Measurements from ENCODE around the gene CABLES1.

CABLES1 gene

DNA sequence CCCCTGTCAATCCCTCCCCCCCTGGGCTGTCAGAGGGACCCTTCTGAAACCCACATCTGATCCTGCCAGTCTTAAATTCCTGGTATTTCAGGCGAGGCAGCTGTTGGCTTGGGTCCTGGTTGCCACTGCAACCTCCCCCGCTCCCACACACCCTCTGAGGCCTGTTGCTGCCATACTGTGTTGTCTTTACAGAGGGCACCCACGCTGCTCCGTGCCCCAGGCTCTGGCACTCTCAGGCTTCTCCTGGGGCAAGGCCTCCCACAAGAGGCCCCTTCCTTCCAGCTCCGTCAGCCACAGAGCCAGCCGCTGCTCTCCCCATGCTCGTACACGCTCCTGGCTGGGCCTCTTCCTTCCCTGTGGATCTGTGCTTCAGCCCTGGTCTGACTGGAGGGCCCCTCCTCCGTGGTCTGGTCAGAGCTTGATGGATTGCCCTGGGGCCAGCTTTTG lies 8.6 kb downstream of the CABLES1 start (continued):
- TF ChIP-seq ZNF830 (tag by site-specific recombination; IDR thresholded peaks at IDR 0.05; ENCODE audit: low read depth): no peak
- TF ChIP-seq, protein P1, sequence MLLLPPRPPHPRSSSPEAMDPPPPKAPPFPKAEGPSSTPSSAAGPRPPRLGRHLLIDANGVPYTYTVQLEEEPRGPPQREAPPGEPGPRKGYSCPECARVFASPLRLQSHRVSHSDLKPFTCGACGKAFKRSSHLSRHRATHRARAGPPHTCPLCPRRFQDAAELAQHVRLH (tag by site-specific recombination; IDR thresholded peaks at IDR 0.05): no peak

DNA sequence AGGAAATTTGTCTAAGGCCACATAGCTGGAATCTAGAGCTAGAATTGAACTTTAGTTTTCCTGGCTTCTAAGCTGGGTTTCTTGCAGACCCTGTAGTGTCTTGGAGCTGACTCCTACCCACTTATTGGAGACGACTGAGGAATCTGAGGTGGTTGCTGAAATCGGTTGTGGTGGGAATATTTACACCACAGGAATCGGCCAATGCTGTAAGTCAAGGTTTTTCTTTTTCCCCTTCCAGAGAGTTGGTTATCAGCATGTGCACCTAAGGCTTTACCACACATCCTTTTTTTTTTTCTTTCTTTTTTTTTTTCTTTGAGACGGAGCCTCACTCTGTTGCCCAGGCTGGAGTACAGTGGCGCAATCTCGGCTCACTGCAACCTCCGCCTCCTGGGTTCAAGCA lies 9.4 kb downstream of the CABLES1 start:
- CTCF ChIA-PET: interaction anchor here (0.6 to 0.7 kb wide), 2 partner anchors 114 to 1253 kb away, joined by 3 read pairs; no protein-coding TSS in a partner anchor
- Histone ChIP-seq H3K36me3 (ENCODE audit: control insufficient read depth in 2 of 2, insufficient read depth in 1 of 2, low read length in 2 of 2) (peaks cover 0 to 4% of the 10 kb centered on the region in 2 experiments; a peak in 2 of 3 replicates), H3K9me3 (ENCODE audit: control insufficient read depth, insufficient read depth, low read depth, low read length) (no peaks in the 10 kb centered on the region), H3K4me1 (ENCODE audit: control insufficient read depth, insufficient read depth, low read length) (peaks cover 18% of the 10 kb centered on the region), H3K4me3 (ENCODE audit: low read depth, low read length) (no peak overlapping the region), H3K27ac (ENCODE audit: extremely low read depth, low read depth, low read length) (no peak overlapping the region)
- no peak for TF ChIP-seq ZNF366 (tag by site-specific recombination; conservative IDR thresholded peaks at IDR 0.05)
- peak; percentile 96 for TF ChIP-seq ZNF112 (tag by site-specific recombination; IDR thresholded peaks at IDR 0.05)
- POLR2A ChIA-PET: no interaction called here

DNA sequence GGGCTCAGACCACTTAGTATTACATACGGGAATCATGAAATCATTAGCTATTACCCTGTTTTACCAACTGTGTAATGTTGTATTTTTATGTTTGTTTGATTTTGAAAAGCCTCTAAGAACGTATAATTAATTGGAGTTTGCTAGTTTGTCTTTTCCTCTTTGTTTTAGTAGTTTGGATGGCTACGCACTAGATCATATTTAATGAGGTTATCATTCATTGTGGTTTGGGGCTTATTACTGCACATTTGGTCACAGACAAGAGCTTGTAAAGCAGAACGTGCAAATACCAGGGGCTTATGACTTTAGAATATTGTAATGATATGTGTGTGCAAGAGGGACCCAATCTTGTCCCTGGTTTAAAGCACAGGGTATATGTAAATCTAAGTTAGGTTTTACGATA lies 10.3 kb downstream of the CABLES1 start:
- CTCF ChIA-PET: interaction anchor here (0.6 to 1.5 kb wide), 4 partner anchors 12 to 234 kb away, joined by 3 to 7 read pairs (median 4); no protein-coding TSS in a partner anchor
- no peaks in the 10 kb centered on the region for H3K9me3 ChIP-seq (ENCODE audit: control insufficient read depth, insufficient read depth, low read depth, low read length)
- TF ChIP-seq FEZF1 (tag by site-specific recombination; IDR thresholded peaks at IDR 0.05) (peak; percentile 50; the same call in 1 of the 2 replicates), ZNF37A (tag by site-specific recombination; IDR thresholded peaks at IDR 0.05) (no peak), WT1 (tag by site-specific recombination; IDR thresholded peaks at IDR 0.05) (no peak), ZNF843 (tag by site-specific recombination; IDR thresholded peaks at IDR 0.05) (peak; percentile 54; the same call in 1 of the 2 replicates)
- TF ChIP-seq, protein P2, sequence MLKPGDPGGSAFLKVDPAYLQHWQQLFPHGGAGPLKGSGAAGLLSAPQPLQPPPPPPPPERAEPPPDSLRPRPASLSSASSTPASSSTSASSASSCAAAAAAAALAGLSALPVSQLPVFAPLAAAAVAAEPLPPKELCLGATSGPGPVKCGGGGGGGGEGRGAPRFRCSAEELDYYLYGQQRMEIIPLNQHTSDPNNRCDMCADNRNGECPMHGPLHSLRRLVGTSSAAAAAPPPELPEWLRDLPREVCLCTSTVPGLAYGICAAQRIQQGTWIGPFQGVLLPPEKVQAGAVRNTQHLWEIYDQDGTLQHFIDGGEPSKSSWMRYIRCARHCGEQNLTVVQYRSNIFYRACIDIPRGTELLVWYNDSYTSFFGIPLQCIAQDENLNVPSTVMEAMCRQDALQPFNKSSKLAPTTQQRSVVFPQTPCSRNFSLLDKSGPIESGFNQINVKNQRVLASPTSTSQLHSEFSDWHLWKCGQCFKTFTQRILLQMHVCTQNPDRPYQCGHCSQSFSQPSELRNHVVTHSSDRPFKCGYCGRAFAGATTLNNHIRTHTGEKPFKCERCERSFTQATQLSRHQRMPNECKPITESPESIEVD (tag by site-specific recombination; IDR thresholded peaks at IDR 0.05): peak; percentile 81
- peaks cover 18% of the 10 kb centered on the region for H3K4me1 ChIP-seq (ENCODE audit: control insufficient read depth, insufficient read depth, low read length)
- H3K4me3 ChIP-seq (ENCODE audit: low read depth, low read length): no peak overlapping the region
- POLR2A ChIA-PET: no interaction called here
- no peak overlapping the region for H3K27ac ChIP-seq (ENCODE audit: extremely low read depth, low read depth, low read length)
- H3K36me3 ChIP-seq (ENCODE audit: control insufficient read depth in 2 of 2, insufficient read depth in 1 of 2, low read length in 2 of 2): no peaks in the 10 kb centered on the region; a peak in 1 of 3 replicates

DNA sequence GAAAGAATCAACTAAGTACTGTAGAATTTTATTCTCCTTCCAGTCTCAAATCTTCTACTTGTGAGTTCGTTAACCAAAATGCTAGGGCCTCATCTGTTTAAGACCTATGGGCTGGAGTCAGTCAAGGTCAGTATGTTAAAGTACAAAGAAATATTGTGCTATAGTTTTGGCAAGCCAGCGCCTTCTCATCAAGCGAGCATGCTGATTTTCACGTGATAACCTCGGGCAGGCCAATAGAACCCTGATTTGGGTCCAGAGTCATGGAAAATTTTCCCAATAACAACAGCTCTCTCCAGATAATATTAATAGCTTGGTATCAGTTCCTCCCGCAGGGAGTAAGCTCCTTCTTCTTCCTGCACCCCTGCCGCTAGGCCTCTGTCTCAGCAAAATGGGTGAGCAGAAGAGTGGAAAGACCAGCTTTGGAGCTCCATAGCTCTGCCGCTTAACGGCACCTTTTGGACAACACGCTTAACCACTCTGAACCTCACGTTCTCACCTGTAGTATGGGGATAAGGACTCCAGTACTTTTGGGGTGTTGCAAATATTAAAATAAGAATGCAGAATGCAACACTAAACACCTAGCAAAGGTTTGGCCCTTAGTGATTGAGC lies 11.7 kb downstream of the CABLES1 start:
- POLR2A ChIA-PET: interaction anchor here (1.0 to 1.4 kb wide), 3 partner anchors 9 to 13 kb away, joined by 3 to 5 read pairs (median 3); partner anchors contain the start of gene CABLES1
- no peak for TF ChIP-seq ZNF626 (tag by site-specific recombination; IDR thresholded peaks at IDR 0.05)
- TF ChIP-seq, protein P3, sequence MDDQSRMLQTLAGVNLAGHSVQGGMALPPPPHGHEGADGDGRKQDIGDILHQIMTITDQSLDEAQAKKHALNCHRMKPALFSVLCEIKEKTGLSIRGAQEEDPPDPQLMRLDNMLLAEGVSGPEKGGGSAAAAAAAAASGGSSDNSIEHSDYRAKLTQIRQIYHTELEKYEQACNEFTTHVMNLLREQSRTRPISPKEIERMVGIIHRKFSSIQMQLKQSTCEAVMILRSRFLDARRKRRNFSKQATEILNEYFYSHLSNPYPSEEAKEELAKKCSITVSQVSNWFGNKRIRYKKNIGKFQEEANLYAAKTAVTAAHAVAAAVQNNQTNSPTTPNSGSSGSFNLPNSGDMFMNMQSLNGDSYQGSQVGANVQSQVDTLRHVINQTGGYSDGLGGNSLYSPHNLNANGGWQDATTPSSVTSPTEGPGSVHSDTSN (CRISPR knock-in tag; IDR thresholded peaks at IDR 0.05): no peak
- no peak for TF ChIP-seq ZNF843 (tag by site-specific recombination; IDR thresholded peaks at IDR 0.05)
- TF ChIP-seq ZNF571 (tag by site-specific recombination; IDR thresholded peaks at IDR 0.05): no peak
- TF ChIP-seq, protein P4, sequence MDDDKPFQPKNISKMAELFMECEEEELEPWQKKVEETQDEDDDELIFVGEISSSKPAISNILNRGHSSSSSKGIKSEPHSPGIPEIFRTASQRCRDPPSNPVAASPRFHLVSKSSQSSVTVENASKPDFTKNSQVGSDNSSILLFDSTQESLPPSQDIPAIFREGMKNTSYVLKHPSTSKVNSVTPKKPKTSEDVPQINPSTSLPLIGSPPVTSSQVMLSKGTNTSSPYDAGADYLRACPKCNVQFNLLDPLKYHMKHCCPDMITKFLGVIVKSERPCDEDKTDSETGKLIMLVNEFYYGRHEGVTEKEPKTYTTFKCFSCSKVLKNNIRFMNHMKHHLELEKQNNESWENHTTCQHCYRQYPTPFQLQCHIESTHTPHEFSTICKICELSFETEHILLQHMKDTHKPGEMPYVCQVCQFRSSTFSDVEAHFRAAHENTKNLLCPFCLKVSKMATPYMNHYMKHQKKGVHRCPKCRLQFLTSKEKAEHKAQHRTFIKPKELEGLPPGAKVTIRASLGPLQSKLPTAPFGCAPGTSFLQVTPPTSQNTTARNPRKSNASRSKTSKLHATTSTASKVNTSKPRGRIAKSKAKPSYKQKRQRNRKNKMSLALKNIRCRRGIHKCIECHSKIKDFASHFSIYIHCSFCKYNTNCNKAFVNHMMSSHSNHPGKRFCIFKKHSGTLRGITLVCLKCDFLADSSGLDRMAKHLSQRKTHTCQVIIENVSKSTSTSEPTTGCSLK (tag by site-specific recombination; IDR thresholded peaks at IDR 0.05): no peak
- no peak for TF ChIP-seq ZNF23 (tag by site-specific recombination; IDR thresholded peaks at IDR 0.05; ENCODE audit: borderline replicate concordance)
- TF ChIP-seq ZFHX2 (tag by site-specific recombination; conservative IDR thresholded peaks at IDR 0.05): no peak
- no peak for TF ChIP-seq ZNF791 (tag by site-specific recombination; IDR thresholded peaks at IDR 0.05)
- no peak for TF ChIP-seq KLF10 (tag by site-specific recombination; IDR thresholded peaks at IDR 0.05)
- TF ChIP-seq, protein P5, sequence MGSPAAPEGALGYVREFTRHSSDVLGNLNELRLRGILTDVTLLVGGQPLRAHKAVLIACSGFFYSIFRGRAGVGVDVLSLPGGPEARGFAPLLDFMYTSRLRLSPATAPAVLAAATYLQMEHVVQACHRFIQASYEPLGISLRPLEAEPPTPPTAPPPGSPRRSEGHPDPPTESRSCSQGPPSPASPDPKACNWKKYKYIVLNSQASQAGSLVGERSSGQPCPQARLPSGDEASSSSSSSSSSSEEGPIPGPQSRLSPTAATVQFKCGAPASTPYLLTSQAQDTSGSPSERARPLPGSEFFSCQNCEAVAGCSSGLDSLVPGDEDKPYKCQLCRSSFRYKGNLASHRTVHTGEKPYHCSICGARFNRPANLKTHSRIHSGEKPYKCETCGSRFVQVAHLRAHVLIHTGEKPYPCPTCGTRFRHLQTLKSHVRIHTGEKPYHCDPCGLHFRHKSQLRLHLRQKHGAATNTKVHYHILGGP (tag by site-specific recombination; IDR thresholded peaks at IDR 0.05): no peak

More for the DNA sequence above, 11.7 kb downstream of the CABLES1 start:
- no peaks in the 10 kb centered on the region for H3K9me3 ChIP-seq (ENCODE audit: control insufficient read depth, insufficient read depth, low read depth, low read length)
- H3K4me3 ChIP-seq (ENCODE audit: low read depth, low read length): no peak overlapping the region
- no peaks in the 10 kb centered on the region; a peak in 1 of 3 replicates for H3K36me3 ChIP-seq (ENCODE audit: control insufficient read depth in 2 of 2, insufficient read depth in 1 of 2, low read length in 2 of 2)
- CTCF ChIA-PET: interaction anchor here (1.0 to 1.5 kb wide), 3 partner anchors 10 to 232 kb away, joined by 3 to 4 read pairs (median 4); no protein-coding TSS in a partner anchor
- H3K4me1 ChIP-seq (ENCODE audit: control insufficient read depth, insufficient read depth, low read length): peaks cover 10% of the 10 kb centered on the region
- H3K27ac ChIP-seq (ENCODE audit: extremely low read depth, low read depth, low read length): no peak overlapping the region
